Measurements from ENCODE around the gene RSRC1.

GRCh38 chr3:158244274-158244673 is 134.4 kb downstream of the RSRC1 start:
- no peak for TF ChIP-seq CTCF (IDR thresholded peaks at IDR 0.05)
- no peak for TF ChIP-seq POLR2A (IDR thresholded peaks at IDR 0.05)
- no peak for TF ChIP-seq POLR2AphosphoS5 (IDR thresholded peaks at IDR 0.05)
